Adrenal gland (tissue), 5 donors: ENCODE results near the gene CNTN3.

Experiments
- POLR2A ChIP-seq, 2 donors: fragments of 450-650 bp; IDR thresholded peaks; one replicate each; pipeline ENCODE4 v1.6.1; 2017; ENCODE audit warnings: antibody characterized with exemption in 2 of 2, mild to moderate bottlenecking in 2 of 2, moderate library complexity in 1 of 2
- TF ChIP-seq, protein P1 (sequence below), 6 experiments: fragments of 450-650 bp in 4 of 6; fragments of 200-600 bp in 2 of 6; sonication (generic) in 1 of 6; IDR thresholded peaks; 1 replicate in 5 of 6; 2 replicates in 1 of 6; pipeline versions ENCODE4 v1.5.1 to v1.8.0; 2016 to 2021; ENCODE audit warnings: antibody characterized with exemption in 6 of 6, mild to moderate bottlenecking in 2 of 6, moderate library complexity in 1 of 6
- donor health status: DM: no; HTN: no; CAD: no.

DNA sequence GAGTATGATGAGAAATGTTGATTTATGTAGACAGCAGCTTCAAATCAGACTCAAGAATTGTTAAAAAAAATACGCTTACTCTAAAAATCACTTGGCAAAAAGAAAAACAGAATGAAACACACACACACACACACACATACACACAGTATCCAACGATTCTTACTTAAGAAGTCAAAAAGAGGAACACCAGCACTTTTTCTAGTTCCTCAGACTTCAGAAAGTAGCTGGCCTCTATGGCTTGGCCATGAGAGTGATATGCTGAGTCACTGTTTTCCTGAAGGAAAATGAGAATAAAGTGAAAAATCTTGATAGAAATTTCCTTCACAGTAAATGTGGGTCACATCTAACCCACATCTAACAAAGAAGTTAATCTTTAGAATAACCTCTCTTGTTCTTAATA is 22.1 kb downstream of the CNTN3 start:
- TF ChIP-seq POLR2A (IDR thresholded peaks at IDR 0.05), result no peak
- TF ChIP-seq, protein P1, sequence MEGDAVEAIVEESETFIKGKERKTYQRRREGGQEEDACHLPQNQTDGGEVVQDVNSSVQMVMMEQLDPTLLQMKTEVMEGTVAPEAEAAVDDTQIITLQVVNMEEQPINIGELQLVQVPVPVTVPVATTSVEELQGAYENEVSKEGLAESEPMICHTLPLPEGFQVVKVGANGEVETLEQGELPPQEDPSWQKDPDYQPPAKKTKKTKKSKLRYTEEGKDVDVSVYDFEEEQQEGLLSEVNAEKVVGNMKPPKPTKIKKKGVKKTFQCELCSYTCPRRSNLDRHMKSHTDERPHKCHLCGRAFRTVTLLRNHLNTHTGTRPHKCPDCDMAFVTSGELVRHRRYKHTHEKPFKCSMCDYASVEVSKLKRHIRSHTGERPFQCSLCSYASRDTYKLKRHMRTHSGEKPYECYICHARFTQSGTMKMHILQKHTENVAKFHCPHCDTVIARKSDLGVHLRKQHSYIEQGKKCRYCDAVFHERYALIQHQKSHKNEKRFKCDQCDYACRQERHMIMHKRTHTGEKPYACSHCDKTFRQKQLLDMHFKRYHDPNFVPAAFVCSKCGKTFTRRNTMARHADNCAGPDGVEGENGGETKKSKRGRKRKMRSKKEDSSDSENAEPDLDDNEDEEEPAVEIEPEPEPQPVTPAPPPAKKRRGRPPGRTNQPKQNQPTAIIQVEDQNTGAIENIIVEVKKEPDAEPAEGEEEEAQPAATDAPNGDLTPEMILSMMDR (IDR thresholded peaks at IDR 0.05), result no peak
